Upper lobe of left lung (tissue), 4 donors: Measurements from ENCODE around the gene ITGB3.

Experiments used
- CTCF ChIP-seq, 6 experiments: fragments of 450-650 bp in 4 of 6; fragments of 200-600 bp in 2 of 6; sonication (generic) in 2 of 6; IDR thresholded peaks; one replicate each; pipeline ENCODE4 v1.5.1; 2016 to 2019; ENCODE audit warnings: antibody characterized with exemption in 6 of 6
- POLR2A ChIP-seq, 4 donors: fragments of 450-650 bp; IDR thresholded peaks; one replicate each; pipeline ENCODE4 v1.5.1; 2016 to 2017; ENCODE audit warnings: antibody characterized with exemption in 4 of 4, mild to moderate bottlenecking in 2 of 4
- POLR2AphosphoS5 ChIP-seq, 2 donors: sonication (generic); formaldehyde crosslinking; IDR thresholded peaks; one replicate each; pipeline ENCODE4 v1.5.1; 2017; ENCODE audit warnings: antibody characterized with exemption in 2 of 2

GRCh38 chr17:47335101-47335936 lies 81.7 kb downstream of the ITGB3 start:
- no peak for TF ChIP-seq POLR2A (IDR thresholded peaks at IDR 0.05)
- no peak for TF ChIP-seq POLR2AphosphoS5 (IDR thresholded peaks at IDR 0.05)
- TF ChIP-seq CTCF (IDR thresholded peaks at IDR 0.05), result no peak
